Ishikawa (cell line): ENCODE measurements around the gene DENND11.
A peak's percentile ranks its signal among the peaks of the same experiment; 100 is the strongest.

Experiments used
- CEBPB ChIP-seq: IDR thresholded peaks from 2 replicates; pipeline ENCODE4 v1.6.1; 2012
- CREB1 ChIP-seq: IDR thresholded peaks from 2 replicates; pipeline ENCODE4 v1.6.1; 2012; ENCODE audit warnings: low read depth
- EGR1 ChIP-seq: IDR thresholded peaks from 2 replicates; pipeline ENCODE4 v1.6.1; 2012
- EP300 ChIP-seq: IDR thresholded peaks from 2 replicates; pipeline ENCODE4 v1.6.1; 2012; ENCODE audit warnings: borderline replicate concordance
- FOXM1 ChIP-seq: IDR thresholded peaks from 2 replicates; pipeline ENCODE4 v1.6.1; 2012; ENCODE audit warnings: low read depth, borderline replicate concordance
- MAX ChIP-seq: IDR thresholded peaks from 2 replicates; pipeline ENCODE4 v1.6.1; 2012
- NFIC ChIP-seq: IDR thresholded peaks from 2 replicates; pipeline ENCODE4 v1.6.1; 2012
- RAD21 ChIP-seq: IDR thresholded peaks from 2 replicates; pipeline ENCODE4 v1.6.1; 2012; ENCODE audit warnings: low read depth
- REST ChIP-seq: IDR thresholded peaks from 2 replicates; pipeline ENCODE4 v1.6.1; 2012; ENCODE audit warnings: low read depth, mild to moderate bottlenecking
- TAF1 ChIP-seq: IDR thresholded peaks from 2 replicates; pipeline ENCODE4 v1.6.1; 2012; ENCODE audit warnings: low read depth, mild to moderate bottlenecking
- TCF12 ChIP-seq: IDR thresholded peaks from 2 replicates; pipeline ENCODE4 v1.6.1; 2012; ENCODE audit warnings: low read depth
- TEAD4 ChIP-seq: IDR thresholded peaks from 2 replicates; pipeline ENCODE4 v1.6.1; 2012
- USF1 ChIP-seq: IDR thresholded peaks from 2 replicates; pipeline ENCODE4 v1.6.1; 2012
- YY1 ChIP-seq: IDR thresholded peaks from 2 replicates; pipeline ENCODE4 v1.6.1; 2012; ENCODE audit warnings: low read depth
- ZBTB7A ChIP-seq: IDR thresholded peaks from 2 replicates; pipeline ENCODE4 v1.6.1; 2012; ENCODE audit warnings: low read depth

The DENND11 gene

GRCh38 chr7:141665208-141666035 lies 36.5 kb downstream of the DENND11 start:
- no peak for TF ChIP-seq REST
- TF ChIP-seq MAX, result no peak
- no peak for TF ChIP-seq NFIC
- no peak for TF ChIP-seq FOXM1
- TF ChIP-seq USF1, result no peak
- TF ChIP-seq TCF12, result no peak
- TF ChIP-seq CREB1, result no peak
- TF ChIP-seq RAD21, result no peak

GRCh38 chr7:141664450-141664849 lies 37.5 kb downstream of the DENND11 start:
- TF ChIP-seq USF1 (no peak), TEAD4 (no peak), CEBPB (no peak), TAF1 (no peak), RAD21 (no peak)

- peak; percentile 66 for TF ChIP-seq MAX
- TF ChIP-seq YY1, result 0 out of 2 replicates have a peak, but pooled peaks have one; percentile 32
- TF ChIP-seq TAF1, result no peak
- peak; percentile 77 for TF ChIP-seq TEAD4
- no peak for TF ChIP-seq CREB1
- TF ChIP-seq NFIC, result peak; percentile 71; the same call in 1 of the 2 replicates
- peak; percentile 62; the same call in 1 of the 2 replicates for TF ChIP-seq TCF12
- TF ChIP-seq EP300, result no peak
- no peak for TF ChIP-seq USF1
Observed at GRCh38 chr7:141663081-141663849, 38.7 kb downstream of the DENND11 start.

- TF ChIP-seq NFIC (no peak), CEBPB (no peak), FOXM1 (no peak), REST (no peak), YY1 (no peak), TEAD4 (no peak)
Observed at GRCh38 chr7:141660259-141660658, 41.7 kb downstream of the DENND11 start.

- TF ChIP-seq EGR1 (no peak), REST (no peak), RAD21 (no peak), TEAD4 (no peak), USF1 (no peak), EP300 (no peak), TCF12 (no peak), MAX (no peak), CEBPB (no peak), YY1 (no peak), NFIC (no peak), TAF1 (no peak), ZBTB7A (no peak), FOXM1 (no peak), CREB1 (no peak)
Observed at GRCh38 chr7:141659501-141659900, 42.5 kb downstream of the DENND11 start.
